ENCODE measurements around the gene CMKLR1.
A peak's percentile ranks its signal among the peaks of the same experiment; 100 is the strongest.

Gene CMKLR1

GRCh38 chr12:108338915-108339657, at the start of gene CMKLR1:
Gene CMKLR1, minus strand, starts transcription at chr12:108339311. Its CDS starts 45,720 bp downstream, at chr12:108293591.
- DNase-seq: no peak

DNA sequence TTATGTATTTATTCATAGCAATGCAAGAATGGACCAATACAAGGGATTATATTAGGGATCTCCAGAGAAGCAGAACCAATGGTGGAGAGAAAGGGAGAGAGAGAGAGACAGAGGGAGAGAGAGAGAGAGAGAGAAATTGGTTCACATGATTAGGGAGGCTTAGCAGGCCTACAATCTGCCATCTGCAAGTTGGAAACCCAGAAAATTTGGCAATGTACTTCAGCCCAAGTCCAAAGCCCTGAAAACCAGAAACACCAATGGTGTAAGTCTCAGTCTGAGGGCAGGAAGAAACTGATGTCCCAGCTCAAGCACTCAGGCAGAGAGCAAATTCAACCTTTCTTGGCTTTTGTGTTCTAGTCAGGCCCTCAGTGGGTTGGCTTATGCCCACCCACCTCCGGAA, 48.7 kb upstream of the CMKLR1 start:
- DNase-seq: no peak

DNA sequence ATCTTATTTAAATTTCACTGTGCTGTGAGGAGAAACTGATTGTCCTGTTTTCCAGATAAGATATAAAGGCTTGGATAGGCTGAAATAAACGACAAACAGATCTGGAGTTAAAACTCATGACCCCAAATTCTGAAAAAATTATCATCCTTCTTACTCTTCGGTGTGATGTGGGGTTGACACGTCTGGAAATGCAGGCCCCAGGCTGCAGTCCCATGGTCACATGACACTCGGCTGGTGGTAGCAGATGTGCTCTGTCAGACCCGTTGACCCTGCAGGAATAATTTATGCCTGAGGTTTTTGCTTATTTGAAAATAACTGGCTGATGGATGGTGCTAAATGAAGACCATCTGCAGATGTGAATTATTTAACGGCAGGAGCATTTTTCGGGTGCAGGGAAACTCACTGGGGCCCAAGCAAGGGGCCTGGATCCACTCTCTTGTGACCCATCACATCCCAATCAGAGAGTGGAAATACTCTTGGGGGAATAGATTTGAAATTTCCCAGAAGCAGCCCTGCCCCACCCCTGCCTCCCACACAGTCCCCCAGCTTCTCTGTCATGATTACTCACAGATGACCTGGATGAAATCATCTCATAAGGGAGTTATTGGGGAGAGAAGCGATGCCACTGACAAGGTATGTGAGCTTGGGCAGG, 47.7 kb upstream of the CMKLR1 start:
- peak; percentile 73 for DNase-seq

- DNase-seq: no peak
Observed at GRCh38 chr12:108382437-108382801, 43.3 kb upstream of the CMKLR1 start.

DNA sequence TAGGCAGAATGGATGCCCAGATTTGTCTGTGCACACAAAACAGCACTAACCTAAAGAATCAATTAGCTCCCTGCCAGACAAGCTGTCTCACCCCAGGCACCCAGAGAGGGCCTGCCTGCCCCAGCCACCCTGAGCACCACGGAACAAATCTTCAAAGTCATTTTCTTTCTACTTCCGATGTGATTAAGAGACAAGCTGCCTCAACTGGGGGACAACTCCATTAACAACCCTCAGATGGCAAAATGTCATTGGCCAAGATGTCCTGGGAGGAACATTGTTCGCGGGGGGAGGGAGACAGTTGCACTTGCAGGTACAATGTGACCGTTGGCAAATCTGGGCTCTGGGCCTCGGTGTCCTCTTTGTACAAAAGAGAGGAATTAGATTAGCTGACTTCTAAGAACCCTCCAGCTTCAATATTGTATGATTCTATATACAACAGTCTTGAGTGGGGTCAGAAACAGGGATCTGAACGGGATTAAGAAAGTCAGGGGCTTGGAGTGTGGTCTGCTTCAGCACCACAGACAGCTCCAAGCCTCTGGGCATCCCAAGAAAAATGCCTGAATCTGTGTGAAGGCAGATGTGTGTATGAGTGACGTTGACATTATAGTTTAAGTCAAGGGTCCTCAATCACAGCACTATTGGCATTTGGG, 42.8 kb upstream of the CMKLR1 start:
- peak; percentile 72 for DNase-seq

GRCh38 chr12:108380382-108380781, 41.3 kb upstream of the CMKLR1 start:
- DNase-seq: no peak

GRCh38 chr12:108379823-108380222, 40.7 kb upstream of the CMKLR1 start:
- DNase-seq: peak; percentile 53

GRCh38 chr12:108378926-108379325, 39.8 kb upstream of the CMKLR1 start:
- DNase-seq: no peak

GRCh38 chr12:108377260-108377659, 38.1 kb upstream of the CMKLR1 start:
- no peak for DNase-seq

GRCh38 chr12:108375986-108376663, 37.0 kb upstream of the CMKLR1 start:
- DNase-seq: no peak

- no peak for DNase-seq
Observed at GRCh38 chr12:108374596-108375320, 35.6 kb upstream of the CMKLR1 start.

DNA sequence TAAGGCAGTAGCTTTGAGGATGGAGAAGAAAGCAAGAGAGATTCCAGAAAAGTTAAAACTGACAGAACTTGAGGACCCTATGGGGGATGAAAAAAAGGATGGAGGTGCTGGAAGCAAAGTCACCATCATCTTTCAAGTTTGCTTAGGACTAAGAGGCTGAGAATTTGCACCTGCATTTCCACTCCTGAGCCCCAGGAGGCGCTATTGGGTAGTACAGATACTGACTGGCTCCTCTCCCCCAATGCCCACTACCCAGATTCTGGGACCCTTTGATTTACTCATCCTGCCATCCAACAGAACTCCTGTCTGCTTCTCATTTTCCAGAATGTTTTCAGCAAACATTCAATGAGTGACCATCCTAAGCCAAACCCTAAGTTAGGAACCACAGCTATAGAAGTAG, 34.0 kb upstream of the CMKLR1 start:
- no peak for DNase-seq

- DNase-seq: no peak
Observed at GRCh38 chr12:108371801-108372344, 32.8 kb upstream of the CMKLR1 start.

GRCh38 chr12:108370415-108370814, 31.3 kb upstream of the CMKLR1 start:
- DNase-seq: no peak

DNA sequence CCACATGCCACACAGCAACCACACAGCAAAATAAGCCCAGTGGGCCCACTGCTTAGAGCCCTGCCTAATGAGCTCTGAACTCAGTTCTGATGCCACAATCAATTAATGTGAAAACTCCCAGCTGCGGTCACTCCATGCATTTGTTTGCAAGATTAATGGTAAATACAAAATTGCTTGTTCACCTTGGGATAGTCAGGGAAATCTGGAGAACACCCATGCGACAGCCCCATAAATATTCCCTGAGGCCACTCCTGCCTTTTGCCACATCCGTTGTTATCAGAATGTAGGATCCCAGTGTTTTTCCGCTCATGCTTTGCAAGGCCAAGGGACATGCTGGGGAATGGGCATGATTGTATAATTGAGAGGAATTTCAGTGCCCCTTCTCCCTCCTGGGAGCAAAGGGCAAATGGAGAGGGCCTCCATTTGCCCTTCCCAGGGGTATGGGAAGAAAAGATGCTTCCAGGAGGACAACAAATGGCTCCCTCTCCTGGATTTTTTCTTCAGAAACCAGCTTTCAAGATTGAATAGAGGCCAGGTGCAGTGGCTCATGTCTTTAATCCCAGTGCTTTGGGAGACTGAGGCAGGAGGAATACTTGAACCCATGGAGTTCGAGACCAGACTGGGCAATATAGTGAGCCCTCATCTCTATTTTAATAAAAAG, 30.8 kb upstream of the CMKLR1 start:
- peak; percentile 75 for DNase-seq

- no peak for DNase-seq
Observed at GRCh38 chr12:108368089-108368488, 29.0 kb upstream of the CMKLR1 start.

- DNase-seq: no peak
Observed at GRCh38 chr12:108367436-108367835, 28.3 kb upstream of the CMKLR1 start.

- no peak for DNase-seq
Observed at GRCh38 chr12:108365324-108365723, 26.2 kb upstream of the CMKLR1 start.

DNA sequence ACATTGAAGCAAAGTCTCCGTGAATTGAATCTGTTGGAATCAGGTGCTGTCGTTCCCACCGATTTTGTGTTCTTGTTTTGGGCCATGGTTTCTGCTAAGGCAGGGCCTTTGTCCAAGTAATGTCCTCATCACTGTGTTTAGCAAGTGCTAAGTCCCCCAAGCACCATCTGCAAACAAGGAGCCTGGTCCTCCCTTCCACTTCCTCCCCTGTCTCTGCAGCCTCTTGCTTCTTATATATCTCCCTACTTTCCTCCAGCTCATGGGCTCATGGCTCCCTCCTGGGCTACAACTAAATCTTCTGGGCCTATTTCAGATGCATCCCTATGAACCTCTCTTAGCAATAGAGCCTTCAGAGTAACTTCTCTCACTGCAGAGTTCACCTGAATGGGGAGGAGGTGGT, 25.8 kb upstream of the CMKLR1 start:
- DNase-seq: no peak

DNA sequence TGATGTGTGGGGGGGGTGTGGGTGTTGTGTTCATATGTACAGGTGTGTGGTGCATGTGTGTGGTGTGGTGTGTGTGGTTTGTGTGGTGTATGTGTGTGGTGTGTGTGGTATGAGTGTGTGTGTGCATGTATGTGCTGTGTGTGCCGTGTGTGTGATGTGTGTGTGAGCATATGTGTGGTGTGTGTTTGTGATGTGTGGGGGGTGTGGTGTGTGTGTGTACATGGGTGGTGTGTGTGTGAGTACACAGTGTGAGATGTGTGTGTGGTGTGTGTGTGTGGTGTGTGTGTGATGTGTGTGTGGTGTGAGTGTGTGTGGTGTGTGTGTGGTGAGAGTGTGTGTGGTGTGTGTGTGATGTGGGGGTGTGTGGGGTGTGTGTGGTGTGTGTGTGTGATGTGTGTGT, 24.5 kb upstream of the CMKLR1 start:
- no peak for DNase-seq

DNA sequence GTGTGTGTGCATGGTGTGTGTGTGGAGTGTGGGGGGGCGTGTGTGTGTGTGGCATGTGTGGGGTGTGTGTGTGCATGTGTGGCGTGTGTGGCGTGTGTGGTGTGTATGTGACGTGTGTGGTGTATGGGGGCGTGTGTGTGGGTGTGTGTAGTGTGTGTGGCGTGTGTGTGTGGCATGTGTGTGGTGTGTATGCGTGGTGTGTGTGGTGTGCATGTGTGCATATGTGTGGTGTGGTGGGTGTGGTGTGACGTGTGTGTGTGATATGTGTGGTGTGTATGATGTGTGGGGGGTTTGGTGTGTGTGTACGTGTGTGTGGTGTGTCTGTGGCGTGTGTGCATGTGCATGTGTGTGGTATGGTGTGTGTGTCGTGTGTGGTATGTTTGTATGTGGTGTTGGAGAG, 24.1 kb upstream of the CMKLR1 start:
- DNase-seq: no peak

- DNase-seq: no peak
Observed at GRCh38 chr12:108361606-108362005, 22.5 kb upstream of the CMKLR1 start.
